Breast epithelium (tissue), 3 donors: Measurements from ENCODE around the gene PEX5L.

Source experiments
- POLR2A ChIP-seq: fragments of 450-650 bp; IDR thresholded peaks from one replicate; pipeline ENCODE4 v1.6.1; 2016; ENCODE audit warnings: antibody characterized with exemption, mild to moderate bottlenecking, moderate library complexity
- POLR2AphosphoS5 ChIP-seq, 3 donors: sonication (generic); formaldehyde crosslinking; IDR thresholded peaks; one replicate each; pipeline ENCODE4 v1.6.1; 2017; ENCODE audit warnings: antibody characterized with exemption in 3 of 3
- TF ChIP-seq, protein P1 (sequence below), 3 donors: fragments of 450-650 bp; IDR thresholded peaks; one replicate each; pipeline ENCODE4 v1.5.1; 2016 to 2017; ENCODE audit warnings: antibody characterized with exemption in 3 of 3, mild to moderate bottlenecking in 3 of 3, moderate library complexity in 3 of 3

DNA sequence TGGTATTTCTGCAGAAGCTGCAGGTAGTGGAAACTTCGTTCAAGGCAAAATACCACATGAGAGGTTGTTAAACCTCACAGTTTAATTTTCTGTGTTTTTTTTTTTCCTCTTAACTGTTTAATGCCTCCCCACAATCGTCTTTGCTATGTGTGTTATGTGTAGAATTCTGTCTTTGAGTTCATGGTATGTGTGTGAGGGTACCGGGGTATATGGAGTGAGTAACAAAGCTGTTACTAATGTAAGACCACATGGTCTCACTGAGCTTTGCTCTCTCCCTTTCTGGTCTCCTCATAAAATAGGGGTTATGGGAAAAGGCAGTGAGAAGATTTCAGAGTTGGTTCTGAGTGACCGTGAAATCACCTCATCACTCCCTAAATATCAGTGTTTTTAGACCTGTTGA is 240.3 kb downstream of the PEX5L start:
- TF ChIP-seq, protein P1, sequence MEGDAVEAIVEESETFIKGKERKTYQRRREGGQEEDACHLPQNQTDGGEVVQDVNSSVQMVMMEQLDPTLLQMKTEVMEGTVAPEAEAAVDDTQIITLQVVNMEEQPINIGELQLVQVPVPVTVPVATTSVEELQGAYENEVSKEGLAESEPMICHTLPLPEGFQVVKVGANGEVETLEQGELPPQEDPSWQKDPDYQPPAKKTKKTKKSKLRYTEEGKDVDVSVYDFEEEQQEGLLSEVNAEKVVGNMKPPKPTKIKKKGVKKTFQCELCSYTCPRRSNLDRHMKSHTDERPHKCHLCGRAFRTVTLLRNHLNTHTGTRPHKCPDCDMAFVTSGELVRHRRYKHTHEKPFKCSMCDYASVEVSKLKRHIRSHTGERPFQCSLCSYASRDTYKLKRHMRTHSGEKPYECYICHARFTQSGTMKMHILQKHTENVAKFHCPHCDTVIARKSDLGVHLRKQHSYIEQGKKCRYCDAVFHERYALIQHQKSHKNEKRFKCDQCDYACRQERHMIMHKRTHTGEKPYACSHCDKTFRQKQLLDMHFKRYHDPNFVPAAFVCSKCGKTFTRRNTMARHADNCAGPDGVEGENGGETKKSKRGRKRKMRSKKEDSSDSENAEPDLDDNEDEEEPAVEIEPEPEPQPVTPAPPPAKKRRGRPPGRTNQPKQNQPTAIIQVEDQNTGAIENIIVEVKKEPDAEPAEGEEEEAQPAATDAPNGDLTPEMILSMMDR (IDR thresholded peaks at IDR 0.05): no peak
- TF ChIP-seq POLR2A: no peak
- TF ChIP-seq POLR2AphosphoS5 (IDR thresholded peaks at IDR 0.05): no peak
